Stimulated activated CD8-positive, alpha-beta memory T cell treated with anti-CD3 and anti-CD28 coated beads, Interleukin-4, amount 100 ng/mL, for 1 hour (primary cell): ENCODE results near the gene FPR1.
"Not testable (repeated sequence)": the region's sequence is repeated elsewhere in the genome, so short reads cannot be mapped to it uniquely, and the experiment has no call there.

ENCODE experiments used
- DNase-seq, 2 donors: peaks; one replicate each; pipeline ENCODE4 v3.0.0-alpha.2; 2020; ENCODE audit warnings: low read depth in 2 of 2, low spot score in 1 of 2

The FPR1 gene

GRCh38 chr19:51779703-51780102 lies 28.0 kb upstream of the FPR1 start:
- no peak for DNase-seq

DNA sequence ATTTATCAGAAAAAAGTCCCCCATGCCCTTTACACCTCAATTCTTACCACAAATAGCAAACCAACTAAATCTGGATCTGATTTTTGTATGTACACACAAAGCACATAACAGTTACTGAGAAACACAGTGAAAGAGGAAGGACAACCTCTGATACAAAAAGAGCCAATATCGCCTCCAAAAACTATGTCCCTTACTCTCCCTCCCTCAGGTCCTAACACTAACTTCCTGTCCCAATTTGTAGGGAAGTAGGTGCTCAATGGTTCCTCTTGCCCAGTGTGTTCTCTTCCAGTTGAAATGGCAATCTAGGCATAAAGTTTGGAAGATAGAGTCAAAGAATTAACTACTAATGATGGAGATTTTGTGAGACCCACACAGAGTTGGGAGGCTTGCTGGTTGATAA lies 27.5 kb upstream of the FPR1 start:
- no peak for DNase-seq

- DNase-seq: peak in 1 of 2 donors; percentile 5
These were observed 26.1 kb upstream of the FPR1 start for GRCh38 chr19:51777570-51778462.

DNA sequence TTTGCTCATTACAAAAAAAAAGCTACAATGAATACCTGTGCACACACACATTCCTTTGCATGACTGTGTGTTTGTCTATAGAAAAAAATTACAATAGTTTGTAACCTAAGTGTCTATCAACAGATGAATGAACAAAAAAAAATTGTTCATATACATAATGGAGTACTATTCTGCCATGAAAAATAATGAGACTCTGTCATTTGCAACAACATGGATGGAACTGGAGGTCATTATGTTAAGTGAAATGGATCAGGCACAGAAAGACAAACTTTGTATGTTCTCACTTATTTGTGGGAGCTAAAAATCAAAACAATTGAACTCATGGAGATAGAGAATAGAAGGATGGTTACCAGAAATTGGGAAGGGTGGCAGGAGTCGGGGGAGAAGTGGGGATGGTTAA lies 24.9 kb upstream of the FPR1 start:
- DNase-seq: not testable (repeated sequence)

GRCh38 chr19:51772977-51773376 lies 21.3 kb upstream of the FPR1 start:
- DNase-seq: no peak

GRCh38 chr19:51771376-51772130 lies 19.9 kb upstream of the FPR1 start:
- no peak for DNase-seq

GRCh38 chr19:51766461-51766860 lies 14.8 kb upstream of the FPR1 start:
- no peak for DNase-seq

- DNase-seq: no peak
These were observed 13.4 kb upstream of the FPR1 start for GRCh38 chr19:51765086-51765485.

GRCh38 chr19:51761696-51762095 lies 10.0 kb upstream of the FPR1 start:
- DNase-seq: no peak

DNA sequence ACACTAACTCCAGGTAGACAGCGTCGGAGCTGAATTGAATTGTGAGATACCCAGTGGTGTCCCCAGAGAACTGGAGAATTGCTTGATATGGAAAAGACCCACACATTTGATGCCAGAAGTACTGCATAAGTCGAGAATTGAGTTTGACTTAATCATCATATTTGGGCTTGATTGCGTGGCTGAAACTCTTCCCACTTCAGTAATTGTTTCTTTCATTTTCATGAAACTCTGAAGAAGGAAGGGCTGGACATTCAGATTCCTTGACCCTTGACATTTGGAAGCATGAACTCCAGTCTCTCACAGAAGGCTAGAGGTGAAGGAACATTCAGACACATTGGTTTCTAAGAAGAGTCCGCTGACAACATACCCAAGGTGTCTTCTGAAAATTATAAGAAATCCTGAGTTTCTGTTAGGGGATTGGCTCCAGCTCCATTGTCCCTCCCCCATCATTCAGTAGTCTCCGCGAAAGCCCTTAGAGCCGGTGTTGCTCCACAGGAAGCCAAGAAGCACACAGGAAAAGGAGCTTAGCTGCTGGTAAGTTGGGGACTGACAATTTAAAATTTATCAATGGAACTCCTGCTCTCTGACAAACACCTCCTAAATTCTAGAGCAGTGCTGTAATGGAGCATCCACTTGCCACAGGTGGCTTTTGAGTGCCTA lies 9.1 kb upstream of the FPR1 start, which contains the start of gene FPR2:
Gene FPR2 (plus strand): TSS at position 484 of the 660 bp plus-strand sequence. CDS start 7,479 bp downstream, outside the sequence.
- DNase-seq: no peak

- DNase-seq: no peak
These were observed 3.9 kb upstream of the FPR1 start for GRCh38 chr19:51755571-51755970.

DNA sequence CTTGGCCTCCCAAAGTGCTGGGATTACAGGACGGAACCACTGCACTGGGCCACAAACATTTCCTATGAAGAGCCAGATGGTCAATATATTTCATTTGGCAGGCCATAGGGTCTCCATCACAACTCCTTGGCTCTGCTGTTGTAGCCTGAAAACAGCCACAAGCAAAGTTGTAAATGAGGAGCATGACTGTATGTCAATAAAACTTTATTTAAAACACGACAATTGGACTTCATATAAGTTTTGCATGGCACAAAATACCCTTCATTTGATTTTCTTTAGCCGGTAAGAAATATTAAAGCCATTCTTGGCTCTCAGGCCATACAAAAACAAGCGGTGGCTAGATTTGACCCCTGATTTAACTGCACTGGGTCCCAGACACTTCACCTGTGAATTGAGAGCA lies 3.1 kb upstream of the FPR1 start:
- DNase-seq: no peak

DNA sequence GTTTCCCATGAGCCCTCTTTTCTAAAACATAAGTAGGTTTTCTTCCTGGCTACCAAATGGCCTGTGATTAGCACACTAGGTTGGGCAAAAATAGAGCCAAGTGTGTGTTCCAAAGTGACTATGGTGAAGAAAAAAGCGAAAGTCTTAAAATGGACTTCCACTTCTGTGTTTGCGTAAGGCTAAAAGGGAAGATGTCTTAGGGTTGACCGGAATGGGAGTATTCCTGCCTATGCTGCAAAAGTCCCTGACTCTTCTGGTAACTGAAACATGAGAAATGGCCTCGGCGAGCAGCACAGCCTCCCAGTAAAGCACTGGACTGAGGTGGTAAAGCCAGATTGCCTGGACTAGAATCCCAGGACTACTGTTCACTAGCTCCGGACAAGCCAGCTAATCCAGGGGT lies 2.4 kb upstream of the FPR1 start:
- no peak for DNase-seq

- no peak for DNase-seq
These were observed 1.1 kb downstream of the FPR1 start for GRCh38 chr19:51750400-51751094.

DNA sequence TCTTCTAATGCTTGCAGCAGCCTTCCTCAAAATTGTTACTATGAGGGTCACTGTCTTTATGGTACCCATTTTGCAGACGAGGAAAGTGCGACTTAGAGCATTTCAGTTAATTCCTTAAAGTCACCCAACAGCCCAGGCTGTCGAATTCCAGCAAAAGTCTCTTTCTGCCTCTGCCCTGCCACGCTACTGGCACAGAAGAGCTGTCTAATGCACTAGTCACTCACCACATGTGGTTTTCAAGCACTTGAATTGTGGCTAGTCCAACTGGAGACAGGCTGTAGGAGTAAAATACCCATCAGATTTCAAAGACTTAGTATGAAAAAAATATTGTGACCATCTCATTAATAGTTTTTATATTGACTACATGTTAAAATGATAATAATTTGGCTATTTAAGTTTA lies 1.7 kb downstream of the FPR1 start:
- DNase-seq: no peak

GRCh38 chr19:51746731-51747130 lies 4.9 kb downstream of the FPR1 start:
- DNase-seq: no peak

DNA sequence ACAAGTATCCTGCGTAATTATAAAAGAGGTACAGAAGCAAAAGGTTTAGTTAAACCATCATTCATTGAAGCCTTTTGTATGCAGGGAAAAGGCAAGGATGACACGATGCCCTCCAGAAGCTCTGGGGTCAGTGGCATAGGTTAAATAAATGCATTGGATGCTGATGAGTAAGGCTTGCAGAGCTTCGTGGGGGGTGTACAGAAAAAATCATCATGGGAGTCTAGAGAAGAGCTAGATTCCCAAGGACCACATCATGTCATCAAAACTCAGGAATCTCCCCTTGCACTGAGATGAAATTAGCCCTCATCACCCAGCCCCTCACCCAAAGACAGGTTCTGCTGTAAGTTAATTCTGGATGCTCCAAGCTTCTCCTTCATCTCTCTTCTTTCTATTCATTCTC lies 8.3 kb downstream of the FPR1 start:
- DNase-seq: no peak

- DNase-seq: no peak
These were observed 8.9 kb downstream of the FPR1 start for GRCh38 chr19:51742789-51743188.

- no peak for DNase-seq
These were observed 11.3 kb downstream of the FPR1 start for GRCh38 chr19:51740356-51740755.

- DNase-seq: no peak
These were observed 12.0 kb downstream of the FPR1 start for GRCh38 chr19:51739466-51740213.
